Measurements from ENCODE around the gene MRPL4.

GRCh38 chr19:10228393-10228792, 23.6 kb upstream of the MRPL4 start:
- no peak for TF ChIP-seq CTCF (conservative IDR thresholded peaks at IDR 0.05; ENCODE audit: low read depth in 2 of 2)
- no peak for TF ChIP-seq POLR2AphosphoS5 (IDR thresholded peaks at IDR 0.05; ENCODE audit: low read depth)
- no peak for TF ChIP-seq CREB1 (CRISPR knock-in tag; IDR thresholded peaks at IDR 0.05; ENCODE audit: low read depth)
- TF ChIP-seq EZH2 (IDR thresholded peaks at IDR 0.05; ENCODE audit: low read depth, unreplicated experiment): no peak
- no peak for TF ChIP-seq REST (IDR thresholded peaks at IDR 0.05; ENCODE audit: unreplicated experiment)
- no peak for TF ChIP-seq JUNB (IDR thresholded peaks at IDR 0.05; ENCODE audit: unreplicated experiment)
- TF ChIP-seq ETS1 (IDR thresholded peaks at IDR 0.05): no peak
- TF ChIP-seq EZH2phosphoT487 (IDR thresholded peaks at IDR 0.05; ENCODE audit: unreplicated experiment): no peak
- no peak for TF ChIP-seq ZNF114 (CRISPR knock-in tag; IDR thresholded peaks at IDR 0.05)
- no peak for TF ChIP-seq NANOG (IDR thresholded peaks at IDR 0.05; ENCODE audit: borderline replicate concordance)
- TF ChIP-seq ZNF331 (CRISPR knock-in tag; IDR thresholded peaks at IDR 0.05; ENCODE audit: low read depth): no peak
- TF ChIP-seq ZNF462 (CRISPR knock-in tag; IDR thresholded peaks at IDR 0.05): no peak
- TF ChIP-seq STAT1 (IDR thresholded peaks at IDR 0.05; ENCODE audit: unreplicated experiment): no peak
